Loucy (cell line): ENCODE data around the gene PSMG1.
A peak's percentile ranks its signal among the peaks of the same experiment; 100 is the strongest.

ENCODE experiments used
- CTCF ChIP-seq: fragments of 200-600 bp; sonication (generic); conservative IDR thresholded peaks from 2 replicates; pipeline ENCODE4 v1.5.1; 2014; ENCODE audit warnings: mild to moderate bottlenecking, antibody characterized with exemption, low read length
- EZH2phosphoT487 ChIP-seq: fragments of 200-600 bp; IDR thresholded peaks from 2 replicates; pipeline ENCODE4 v1.6.1; 2018; ENCODE audit warnings: antibody characterized with exemption, mild to moderate bottlenecking, moderate library complexity, borderline replicate concordance

GRCh38 chr21:39175154-39175553 lies 8.1 kb downstream of the PSMG1 start:
- TF ChIP-seq CTCF (peak; percentile 46), EZH2phosphoT487 (no peak)
